Nephron progenitor cell (in vitro differentiated cells): ENCODE results near the gene ARFGAP2.
A peak's percentile ranks its signal among the peaks of the same experiment; 100 is the strongest.

Source experiments
- DNase-seq: peaks from one replicate; pipeline ENCODE4 v3.0.0; 2021
- H3K27ac Mint-ChIP-seq: 2 replicates; pipeline ENCODE4 v1.8.0; 2021; ENCODE audit warnings: mild to moderate bottlenecking, moderate library complexity, mixed read lengths
- H3K27me3 Mint-ChIP-seq: 2 replicates; pipeline ENCODE4 v1.8.0; 2021; ENCODE audit warnings: mild to moderate bottlenecking, low read depth, mixed read lengths; ENCODE audit not compliant: poor library complexity
- H3K36me3 Mint-ChIP-seq: 2 replicates; pipeline ENCODE4 v1.8.0; 2021; ENCODE audit warnings: low read depth, mixed read lengths
- H3K4me1 Mint-ChIP-seq: 2 replicates; pipeline ENCODE4 v1.8.0; 2021; ENCODE audit warnings: mixed read lengths
- H3K4me3 Mint-ChIP-seq: 2 replicates; pipeline ENCODE4 v1.8.0; 2021; ENCODE audit warnings: mild to moderate bottlenecking, moderate library complexity, mixed read lengths
- H3K9me3 Mint-ChIP-seq: 2 replicates; pipeline ENCODE4 v1.8.0; 2021; ENCODE audit warnings: mild to moderate bottlenecking, moderate library complexity, mixed read lengths
- CTCF ChIP-seq: fragments of 200-600 bp; sonication (generic); IDR thresholded peaks from 2 replicates; pipeline ENCODE4 v1.5.0; 2021; ENCODE audit warnings: antibody characterized with exemption

ARFGAP2 gene

DNA sequence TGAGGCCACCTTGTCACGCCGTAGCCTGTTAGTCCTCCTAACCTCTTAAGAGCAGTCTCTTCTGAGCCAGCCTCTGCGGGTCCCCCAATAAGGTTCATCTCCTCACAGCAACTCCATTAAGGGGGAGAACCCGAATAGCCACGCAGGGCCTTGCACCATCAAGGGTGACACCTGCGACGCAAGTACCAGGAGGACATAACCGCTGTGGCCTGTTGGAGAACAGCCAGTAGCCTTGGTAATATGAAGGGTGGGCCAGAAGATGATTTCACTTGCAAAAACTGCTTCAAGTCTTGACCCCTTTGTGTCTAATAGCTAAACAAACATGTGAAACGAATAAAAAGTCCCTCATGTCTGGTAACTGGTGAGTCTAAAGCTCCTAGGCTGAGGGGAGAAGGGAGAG is 14.8 kb downstream of the ARFGAP2 start:
- peak overlapping the region; percentile 82 for H3K27ac Mint-ChIP-seq
- DNase-seq = no peak
- H3K4me1 Mint-ChIP-seq = peaks cover 15% of the 10 kb centered on the region
- peaks cover 14% of the 10 kb centered on the region for H3K36me3 Mint-ChIP-seq
- H3K9me3 Mint-ChIP-seq = no peaks in the 10 kb centered on the region
- no peaks in the 10 kb centered on the region for H3K27me3 Mint-ChIP-seq
- no peak for TF ChIP-seq CTCF
- H3K4me3 Mint-ChIP-seq = no peak overlapping the region

DNA sequence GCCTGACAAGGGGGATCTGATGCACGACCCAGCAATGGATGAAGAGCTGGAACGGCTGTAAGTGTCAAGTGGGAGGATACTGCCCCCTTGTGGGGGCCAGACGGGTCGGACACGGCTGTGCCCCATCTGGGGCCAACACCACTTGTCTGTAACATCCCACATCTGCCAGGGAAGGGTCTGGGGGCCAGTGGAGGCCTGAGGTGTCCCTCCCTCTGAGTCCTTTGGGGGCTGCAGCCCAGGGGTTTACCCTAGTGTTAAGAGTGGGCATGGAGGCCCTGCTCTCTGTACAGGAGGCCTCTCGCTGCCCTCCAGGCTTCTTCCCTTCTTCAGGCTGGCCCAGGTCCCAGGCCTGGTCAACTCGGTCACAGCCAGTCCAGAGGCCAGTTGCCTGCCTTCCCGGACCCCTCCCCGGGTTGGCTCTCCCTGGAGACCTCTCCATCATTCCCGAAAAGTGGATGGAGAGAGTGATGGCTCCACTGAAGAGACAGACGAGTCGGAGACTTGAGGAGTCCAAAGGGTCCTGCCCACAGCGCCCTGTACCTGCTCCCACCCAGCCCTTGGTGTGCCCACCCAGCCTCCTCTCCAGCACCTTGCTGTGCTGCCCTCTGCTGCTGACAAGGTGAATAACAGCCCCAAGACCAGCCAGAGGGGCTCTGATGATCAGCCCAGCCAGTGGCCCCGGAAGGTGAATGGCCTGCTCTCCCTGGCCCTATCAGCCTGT is 15.4 kb downstream of the ARFGAP2 start:
- peaks cover 18% of the 10 kb centered on the region for H3K4me1 Mint-ChIP-seq
- peak; percentile 73 for DNase-seq
- H3K27ac Mint-ChIP-seq = peak overlapping the region; percentile 82
- peak; percentile 53 for TF ChIP-seq CTCF
- peaks cover 14% of the 10 kb centered on the region for H3K36me3 Mint-ChIP-seq
- H3K4me3 Mint-ChIP-seq = no peak overlapping the region
- H3K9me3 Mint-ChIP-seq = no peaks in the 10 kb centered on the region
- H3K27me3 Mint-ChIP-seq = no peaks in the 10 kb centered on the region

- no peak for DNase-seq
- no peaks in the 10 kb centered on the region for H3K27me3 Mint-ChIP-seq
- H3K4me1 Mint-ChIP-seq = peaks cover 20% of the 10 kb centered on the region
- H3K9me3 Mint-ChIP-seq = no peaks in the 10 kb centered on the region
- no peak for TF ChIP-seq CTCF
- peaks cover 14% of the 10 kb centered on the region for H3K36me3 Mint-ChIP-seq
- H3K4me3 Mint-ChIP-seq = no peak overlapping the region
- no peak overlapping the region for H3K27ac Mint-ChIP-seq
Measured at GRCh38 chr11:47160753-47161133, 15.9 kb downstream of the ARFGAP2 start.

GRCh38 chr11:47158242-47158641 is 18.4 kb downstream of the ARFGAP2 start:
- no peak for DNase-seq
- peaks cover 14% of the 10 kb centered on the region for H3K36me3 Mint-ChIP-seq
- H3K4me3 Mint-ChIP-seq = no peak overlapping the region
- no peak for TF ChIP-seq CTCF
- H3K9me3 Mint-ChIP-seq = no peaks in the 10 kb centered on the region
- H3K27me3 Mint-ChIP-seq = no peaks in the 10 kb centered on the region
- H3K27ac Mint-ChIP-seq = no peak overlapping the region
- peaks cover 41% of the 10 kb centered on the region for H3K4me1 Mint-ChIP-seq

- Mint-ChIP-seq H3K36me3 (peaks cover 14% of the 10 kb centered on the region), H3K27me3 (no peaks in the 10 kb centered on the region), H3K4me3 (no peak overlapping the region), H3K9me3 (no peaks in the 10 kb centered on the region), H3K27ac (no peak overlapping the region), H3K4me1 (peaks cover 46% of the 10 kb centered on the region)
- DNase-seq = no peak
- no peak for TF ChIP-seq CTCF
Measured at GRCh38 chr11:47157805-47158204, 18.9 kb downstream of the ARFGAP2 start.

DNA sequence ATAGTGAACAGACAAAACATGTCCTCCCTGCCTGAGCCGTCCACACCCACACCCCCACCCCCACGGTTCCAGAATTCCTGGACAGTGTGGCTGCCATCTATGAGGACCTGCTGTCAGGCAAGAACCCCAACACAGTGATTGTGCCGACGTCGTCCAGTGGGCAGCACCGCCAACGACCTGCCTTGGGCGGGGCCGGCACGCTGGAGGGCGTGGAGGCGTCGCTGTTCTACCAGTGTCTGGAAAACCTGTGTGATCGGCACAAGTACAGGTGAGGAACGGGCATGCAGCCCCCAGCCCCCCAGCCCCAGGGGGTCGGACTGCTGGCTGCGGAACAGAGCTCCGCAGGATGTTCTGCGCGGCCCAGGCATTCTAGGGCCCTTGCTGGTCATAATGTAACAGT is 19.7 kb downstream of the ARFGAP2 start:
- TF ChIP-seq CTCF = no peak
- Mint-ChIP-seq H3K27ac (no peak overlapping the region), H3K27me3 (no peaks in the 10 kb centered on the region), H3K4me1 (peaks cover 50% of the 10 kb centered on the region), H3K9me3 (no peaks in the 10 kb centered on the region), H3K4me3 (no peak overlapping the region), H3K36me3 (peaks cover 14% of the 10 kb centered on the region)
- no peak for DNase-seq
